ENCODE data around the gene DIRAS1. TPM values are rescaled to one million over a fixed set of nuclear protein-coding genes. Genes with fewer than 3 reads are reported as not detected.
A peak's percentile ranks its signal among the peaks of the same experiment; 100 is the strongest.

DIRAS1 gene
- total and polyA plus RNA-seq, 2 of the 8 experiments (the other 6 are each of a cell fraction or from before 2014, with no cell fraction given): 20.2 to 22.3 TPM

DNA sequence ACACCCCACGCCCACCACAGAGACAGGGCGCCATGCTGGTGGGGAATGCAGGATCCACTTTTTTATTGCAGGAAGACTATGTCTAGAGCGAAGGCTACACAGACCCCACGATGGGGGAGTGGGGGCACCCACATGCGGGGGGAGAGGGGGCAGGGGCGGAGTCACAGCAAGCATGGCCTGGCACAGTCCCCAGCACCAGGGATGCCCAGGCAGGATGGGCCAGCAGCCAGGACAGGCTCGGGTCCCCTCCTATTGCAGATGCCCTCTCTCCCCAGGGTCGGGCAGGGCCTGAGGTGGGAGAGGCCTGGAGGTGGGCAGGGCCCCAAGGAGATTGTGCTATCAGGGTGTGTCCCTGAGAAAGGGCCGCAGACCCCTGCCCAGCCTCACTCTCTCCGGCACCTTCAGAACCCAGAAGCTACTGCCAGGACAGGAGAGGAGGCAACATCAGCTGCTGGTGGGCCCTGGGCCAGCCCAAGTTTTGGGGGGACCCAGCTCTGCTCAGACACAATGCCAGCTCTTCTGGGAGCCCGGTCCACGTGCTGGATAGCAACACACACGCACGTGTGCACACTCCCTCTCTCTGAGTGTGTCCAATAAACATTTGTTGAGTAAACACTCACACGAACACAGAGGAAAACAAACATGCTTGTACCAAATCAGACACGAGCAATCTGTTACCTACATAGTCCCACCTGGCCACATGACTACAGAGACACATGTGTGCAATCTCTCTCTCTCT lies 6.5 kb downstream of the DIRAS1 start:
- peaks cover 9 to 17% of the 10 kb centered on the region in 2 experiments; a peak in 3 of 4 replicates for H3K9me3 ChIP-seq (ENCODE audit: insufficient read depth in 2 of 2, low read depth in 1 of 2, low read length in 1 of 2)
- no peak overlapping the region for H3K18ac ChIP-seq (ENCODE audit: extremely low read depth, low read length)
- no peaks in the 10 kb centered on the region for H3K79me2 ChIP-seq (ENCODE audit: control insufficient read depth in 1 of 2, insufficient read depth in 2 of 2, low read length in 2 of 2)
- peaks cover 0 to 17% (median 0%) of the 10 kb centered on the region in 4 experiments; a peak in 1 of 8 replicates for H3K36me3 ChIP-seq (ENCODE audit: control insufficient read depth in 2 of 4, insufficient read depth in 4 of 4, low read length in 3 of 4)
- ChIA-PET POLR2A (ENCODE audit: partially characterized antibody) (interaction anchor here (0.6 to 0.9 kb wide), 2 partner anchors 12 to 15 kb away, joined by 3 read pairs; partner anchors contain the start of gene GNG7), CTCF (ENCODE audit: partially characterized antibody) (no interaction called here)
- no peak for TF ChIP-seq ASH2L (IDR thresholded peaks at IDR 0.05; ENCODE audit: low read length)
- no peak for TF ChIP-seq SIRT6 (IDR thresholded peaks at IDR 0.05; ENCODE audit: low read length)
- FAIRE-seq (no peak), DNase-seq (ENCODE audit: low read depth in 1 of 2, low spot score in 2 of 2) (no peak)
- peak overlapping the region; percentile 22 for H4K91ac ChIP-seq (replicated peaks; ENCODE audit: insufficient read length, low read length)
- WGBS, 2 experiments (ENCODE audit: extremely low coverage in 1 of 2, insufficient coverage in 1 of 2, insufficient read length in 1 of 2, insufficient replicate concordance in 2 of 2, low coverage in 1 of 2, low lambda C conversion rate in 2 of 2, missing lambda C conversion rate in 1 of 2): 86% methylated on average over 15 of the region's 16 CpGs; no CpG with 5 or more reads in 1 of the 2 experiments
- H3K23me2 ChIP-seq (ENCODE audit: low read depth, low read length): peaks cover 7% of the 10 kb centered on the region; the same call in 1 of the 2 replicates
- peaks cover 0 to 2% (median 2%) of the 10 kb centered on the region in 4 experiments; a peak in 4 of 7 replicates for H3K4me1 ChIP-seq (replicated peaks in 1 of 4; ENCODE audit: control insufficient read depth in 3 of 4, insufficient read depth in 4 of 4, low read length in 3 of 4)
- H2BK12ac ChIP-seq (ENCODE audit: low read depth, low read length): no peak overlapping the region
- H3K56ac ChIP-seq (replicated peaks; ENCODE audit: insufficient read length, low read depth, low read length): no peak overlapping the region
- no peak overlapping the region for H2AFZ ChIP-seq (ENCODE audit: low read length)
- H3K27me3 ChIP-seq (replicated peaks in 1 of 4; ENCODE audit: control insufficient read depth in 3 of 4, extremely low read depth in 1 of 4, insufficient read depth in 3 of 4, low read length in 3 of 4): no peaks in the 10 kb centered on the region
- no peak overlapping the region for H4K8ac ChIP-seq (ENCODE audit: extremely low read depth, insufficient read depth, low read length)
- no peak overlapping the region for H3K14ac ChIP-seq (ENCODE audit: insufficient read length)
- no peak overlapping the region for H2BK20ac ChIP-seq (ENCODE audit: low read length)
- no peak overlapping the region for H3K9ac ChIP-seq (replicated peaks in 1 of 4; ENCODE audit: extremely low read depth in 1 of 4, low read depth in 3 of 4, low read length in 3 of 4)
- no peak overlapping the region for H3K23ac ChIP-seq (ENCODE audit: insufficient read length)
- no peak overlapping the region for H3K4me3 ChIP-seq (ENCODE audit: extremely low read depth in 1 of 4, insufficient read depth in 2 of 4, low read depth in 3 of 4, low read length in 4 of 4)
- H4K20me1 ChIP-seq (replicated peaks in 1 of 2; ENCODE audit: control insufficient read depth in 1 of 2, insufficient read depth in 2 of 2, low read length in 2 of 2): peaks cover 0 to 4% of the 10 kb centered on the region in 2 experiments
- no peak overlapping the region for H3K4ac ChIP-seq (replicated peaks; ENCODE audit: insufficient read length, low read depth, low read length)
- no peak overlapping the region for H3K27ac ChIP-seq (ENCODE audit: low read depth, low read length)
- no peak overlapping the region for H2AK5ac ChIP-seq (ENCODE audit: low read depth, low read length)
- H2BK15ac ChIP-seq (ENCODE audit: low read length): no peak overlapping the region
- no peak overlapping the region for H2BK5ac ChIP-seq (ENCODE audit: low read depth, low read length)
- H3K4me2 ChIP-seq (ENCODE audit: insufficient read depth in 1 of 2, low read depth in 2 of 2, low read length in 2 of 2): no peak overlapping the region
- H3K79me1 ChIP-seq (ENCODE audit: low read depth, low read length): no peaks in the 10 kb centered on the region
- H4K5ac ChIP-seq (ENCODE audit: insufficient read length, low read depth, low read length): no peak overlapping the region
- no peak overlapping the region for H2BK120ac ChIP-seq (replicated peaks; ENCODE audit: low read depth, low read length)

Measured in H1 (cell line).